Small intestine (tissue), 7 donors: ENCODE measurements around the gene CCR5. TPM values are rescaled to one million over a fixed set of nuclear protein-coding genes. Genes with fewer than 3 reads are reported as not detected.
A peak's percentile ranks its signal among the peaks of the same experiment; 100 is the strongest.

Experiments
- DNase-seq, 2 donors: peaks; one replicate each; pipeline versions ENCODE4 v3.0.0 to v3.0.0-alpha.2; 2013
- FAIRE-seq: peaks from 2 replicates; lab custom pipeline; 2012; peaks lifted over from hg19 to GRCh38; lab: Jason Lieb, UNC
- H3K27ac ChIP-seq, 3 donors: one replicate each; pipeline ENCODE4 v1.5.1; 2013; ENCODE audit warnings: low read length in 2 of 3, mild to moderate bottlenecking in 2 of 3, control low read depth in 1 of 3, inconsistent platforms in 1 of 3, low read depth in 1 of 3, moderate library complexity in 1 of 3
- H3K27me3 ChIP-seq, 3 donors: one replicate each; pipeline ENCODE4 v1.6.1; 2013; ENCODE audit warnings: low read length in 3 of 3, inconsistent platforms in 1 of 3; ENCODE audit not compliant: control insufficient read depth in 3 of 3, insufficient read depth in 3 of 3
- H3K36me3 ChIP-seq, 3 donors: one replicate each; pipeline ENCODE4 v1.6.1; 2013; ENCODE audit warnings: low read length in 3 of 3, inconsistent platforms in 1 of 3, low read depth in 1 of 3, mild to moderate bottlenecking in 1 of 3, moderate library complexity in 1 of 3; ENCODE audit not compliant: control insufficient read depth in 3 of 3, insufficient read depth in 2 of 3
- H3K4me1 ChIP-seq, 3 donors: one replicate each; pipeline ENCODE4 v1.6.1; 2013; ENCODE audit warnings: low read length in 2 of 3, inconsistent platforms in 1 of 3, low read depth in 1 of 3, mild to moderate bottlenecking in 1 of 3, moderate library complexity in 1 of 3; ENCODE audit not compliant: control insufficient read depth in 3 of 3, insufficient read depth in 2 of 3
- H3K4me3 ChIP-seq, 3 donors: one replicate each; pipeline ENCODE4 v1.5.1; 2013; ENCODE audit warnings: low read length in 3 of 3, control low read depth in 1 of 3, inconsistent platforms in 1 of 3, low read depth in 1 of 3, mild to moderate bottlenecking in 1 of 3, moderate library complexity in 1 of 3
- H3K9me3 ChIP-seq, 2 donors: one replicate each; pipeline ENCODE4 v1.6.1; 2013; ENCODE audit warnings: low read depth in 1 of 2, low read length in 1 of 2; ENCODE audit not compliant: control insufficient read depth in 2 of 2, insufficient read depth in 1 of 2
- WGBS, 3 donors: extraction: QIAGEN DNeasy Blood & Tissue Kit; methylation state at CpG; one replicate each; pipeline ENCODE4 v1.1.7; 2013; 5-methylcytosine and 5-hydroxymethylcytosine counted together
- polyA plus RNA-seq, 4 donors: library from polyadenylated mRNA; stranded (reverse) in 3 of 4; unstranded in 1 of 4; fragments of 200-250 nt in 3 of 4; fragments of 120-200 nt in 1 of 4; gene quantifications; one replicate each; pipeline versions ENCODE4 v1.2.1 to v1.2.3, GENCODE V29; 2013
- donor health status: healthy with polysubstance abuse.
- donor health status: control.
- donor health status: control.
- donor health status: Bipolar disorder and iron deficiency.
- donor health status: healthy.

CCR5 gene
- polyA plus RNA-seq, 4 donors = 0.81 to 1.5 (median 0.92) TPM

DNA sequence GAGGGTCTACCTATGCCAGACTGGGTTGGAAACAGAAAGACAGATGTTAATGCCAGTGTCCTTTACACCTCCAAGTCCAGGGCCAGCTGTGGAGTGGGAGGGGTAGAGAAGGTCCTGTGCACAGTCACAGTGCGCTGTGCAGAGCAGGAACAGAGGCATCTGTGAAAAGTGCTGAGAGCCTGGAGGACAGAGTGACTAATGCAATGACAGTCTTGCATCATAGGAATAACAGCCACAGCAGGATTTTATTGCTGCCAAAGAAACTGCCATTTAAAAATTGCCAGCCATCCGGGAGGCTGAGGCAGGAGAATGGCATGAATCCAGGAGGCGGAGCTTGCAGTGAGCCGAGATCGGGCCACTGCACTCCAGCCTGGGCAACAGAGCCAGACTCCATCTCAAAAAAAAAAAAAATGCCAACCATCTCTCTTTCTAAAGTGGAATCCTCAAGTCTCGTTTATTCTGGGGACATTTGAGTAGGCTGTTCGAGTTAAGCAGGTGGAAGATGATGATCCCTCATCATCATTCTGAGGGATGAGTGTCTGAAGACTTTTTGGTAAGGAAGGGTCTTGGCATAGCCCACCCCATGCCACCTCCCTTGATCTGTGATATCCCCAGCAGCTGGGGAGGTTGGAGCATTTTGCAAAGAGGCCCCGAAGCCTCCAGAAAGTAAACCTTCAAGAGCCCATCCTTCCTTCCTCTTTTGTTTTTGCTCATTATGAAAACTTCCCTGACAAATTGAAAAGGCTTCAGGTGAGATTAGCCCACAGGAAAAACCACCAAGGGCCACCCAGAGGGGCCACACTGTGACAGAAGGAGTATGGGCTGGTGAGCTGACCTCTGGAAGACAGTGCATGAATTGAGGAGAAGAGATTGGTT lies 9.1 kb upstream of the CCR5 start:
- Histone ChIP-seq H3K27me3 (peaks cover 0 to 4% (median 0%) of the 10 kb centered on the region in 3 donors), H3K4me1 (no peaks in the 10 kb centered on the region), H3K36me3 (no peaks in the 10 kb centered on the region), H3K4me3 (no peak overlapping the region), H3K9me3 (no peaks in the 10 kb centered on the region), H3K27ac (no peak overlapping the region)
- 55 to 63% (median 57%) methylated on average over 8 of the region's 8 CpGs for WGBS, 3 donors
- peak in 1 of 2 donors; percentile 24 for DNase-seq
- FAIRE-seq = no peak

DNA sequence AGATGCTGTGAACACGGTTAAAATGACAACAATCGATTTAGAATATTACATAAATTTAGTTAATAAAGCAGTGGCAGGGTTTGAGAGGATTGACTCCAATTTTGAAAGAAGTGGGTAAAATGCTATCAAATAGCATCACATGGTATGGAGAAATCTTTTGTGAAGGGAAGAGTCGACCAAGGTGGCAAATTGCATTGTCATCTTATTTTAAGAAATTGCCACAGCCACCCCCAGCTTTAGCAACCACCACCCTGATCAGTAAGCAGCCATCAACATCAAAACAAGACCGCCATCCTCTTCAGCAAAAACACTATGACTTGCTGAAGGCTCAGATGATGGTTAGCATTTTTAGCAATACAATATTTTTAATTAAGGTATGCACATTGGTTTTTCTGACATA lies 5.7 kb upstream of the CCR5 start:
- Histone ChIP-seq H3K9me3 (no peaks in the 10 kb centered on the region), H3K27ac (no peak overlapping the region), H3K36me3 (no peaks in the 10 kb centered on the region), H3K27me3 (no peaks in the 10 kb centered on the region), H3K4me3 (no peak overlapping the region), H3K4me1 (peaks cover 0 to 10% (median 0%) of the 10 kb centered on the region in 3 donors)
- no peak for DNase-seq
- 82 to 93% (median 89%) methylated on average over 4 of the region's 4 CpGs for WGBS, 3 donors
- FAIRE-seq = no peak

DNA sequence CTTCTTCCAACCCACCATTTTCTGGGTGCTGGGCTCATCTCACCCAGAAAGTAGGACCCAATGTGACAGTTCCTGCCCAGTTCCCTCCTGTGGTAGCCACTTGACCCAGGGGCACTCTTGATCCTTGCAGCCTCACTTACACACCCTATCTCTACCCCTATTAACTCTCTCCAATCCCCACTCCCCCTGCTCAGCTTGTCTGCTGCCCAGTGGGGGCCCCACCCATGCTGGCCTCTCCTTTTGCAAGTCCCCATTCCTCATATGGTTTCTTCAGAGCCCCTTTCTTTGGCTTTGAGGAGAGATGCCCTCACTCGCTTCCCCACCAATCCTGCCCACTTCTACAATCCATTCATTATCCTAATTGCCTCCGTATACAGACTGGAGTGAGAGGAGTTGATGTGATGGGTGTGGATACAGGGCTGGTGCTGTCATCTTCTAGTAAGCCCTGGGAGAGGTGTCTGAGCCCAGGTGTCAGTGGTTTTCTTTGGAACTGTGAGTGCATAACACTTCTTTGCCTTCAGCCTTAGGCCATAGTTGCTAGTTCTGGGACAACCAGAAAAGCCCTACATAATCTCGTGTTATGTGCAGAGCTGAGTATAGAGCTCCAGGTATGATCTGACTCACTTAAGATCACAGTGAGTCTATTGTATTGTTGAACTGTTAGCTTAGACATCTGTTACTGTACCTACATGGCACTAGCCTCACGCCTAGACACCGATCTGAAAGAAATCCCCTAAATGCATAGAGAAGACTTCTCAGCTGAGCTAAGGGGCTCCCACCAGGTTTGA lies 4.8 kb upstream of the CCR5 start:
- no peaks in the 10 kb centered on the region for H3K27me3 ChIP-seq
- no peak overlapping the region for H3K4me3 ChIP-seq
- 93 to 95% (median 94%) methylated on average over 5 of the region's 5 CpGs for WGBS, 3 donors
- H3K27ac ChIP-seq = no peak overlapping the region
- FAIRE-seq = no peak
- H3K36me3 ChIP-seq = no peaks in the 10 kb centered on the region
- no peaks in the 10 kb centered on the region for H3K9me3 ChIP-seq
- no peak for DNase-seq
- H3K4me1 ChIP-seq = peaks cover 0 to 10% (median 0%) of the 10 kb centered on the region in 3 donors

- no peaks in the 10 kb centered on the region for H3K36me3 ChIP-seq
- H3K27me3 ChIP-seq = no peaks in the 10 kb centered on the region
- no peaks in the 10 kb centered on the region for H3K9me3 ChIP-seq
- WGBS, 3 donors = 61 to 69% (median 67%) methylated on average over 5 of the region's 5 CpGs
- H3K4me3 ChIP-seq = no peak overlapping the region
- peak overlapping the region in 1 of 3 donors; percentile 49 for H3K27ac ChIP-seq
- H3K4me1 ChIP-seq = peaks cover 0 to 10% (median 0%) of the 10 kb centered on the region in 3 donors
- FAIRE-seq (no peak), DNase-seq (peak in 1 of 2 donors; percentile 58)
Observed at GRCh38 chr3:46367811-46368210, 2.9 kb upstream of the CCR5 start.

DNA sequence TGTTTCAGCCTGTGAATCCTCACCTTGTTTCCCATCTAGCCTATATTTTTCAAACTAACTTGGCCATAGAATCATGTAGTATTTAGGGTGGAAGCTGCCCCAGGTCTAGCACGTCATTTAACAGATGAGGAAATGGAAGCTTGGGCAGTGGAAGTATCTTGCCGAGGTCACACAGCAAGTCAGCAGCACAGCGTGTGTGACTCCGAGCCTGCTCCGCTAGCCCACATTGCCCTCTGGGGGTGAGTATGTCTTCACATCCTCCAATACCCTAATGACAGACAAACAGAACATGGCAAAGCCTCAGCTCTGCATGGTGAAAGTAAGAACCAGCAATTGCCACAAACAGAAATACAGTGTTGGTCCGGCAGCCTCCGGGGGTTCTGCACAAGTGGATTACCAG lies 2.2 kb upstream of the CCR5 start:
- 64 to 71% (median 71%) methylated on average over 7 of the region's 7 CpGs for WGBS, 3 donors
- H3K4me1 ChIP-seq = peaks cover 0 to 10% (median 0%) of the 10 kb centered on the region in 3 donors
- H3K4me3 ChIP-seq = no peak overlapping the region
- peak; percentile 31 to 66 for DNase-seq
- H3K27ac ChIP-seq = peak overlapping the region in 2 of 3 donors; percentile 49 to 60
- no peaks in the 10 kb centered on the region for H3K9me3 ChIP-seq
- no peaks in the 10 kb centered on the region for H3K36me3 ChIP-seq
- no peaks in the 10 kb centered on the region for H3K27me3 ChIP-seq
- FAIRE-seq = no peak

GRCh38 chr3:46369151-46369550 lies 1.6 kb upstream of the CCR5 start:
- Histone ChIP-seq H3K27ac (peak overlapping the region in 2 of 3 donors; percentile 58 to 88), H3K9me3 (no peaks in the 10 kb centered on the region), H3K27me3 (no peaks in the 10 kb centered on the region), H3K36me3 (no peaks in the 10 kb centered on the region), H3K4me1 (peaks cover 0 to 10% (median 0%) of the 10 kb centered on the region in 3 donors), H3K4me3 (no peak overlapping the region)
- 65 to 85% (median 74%) methylated on average over 4 of the region's 4 CpGs for WGBS, 3 donors
- DNase-seq (no peak), FAIRE-seq (no peak)

GRCh38 chr3:46369675-46370132 lies 1.0 kb upstream of the CCR5 start:
- no peak overlapping the region for H3K4me3 ChIP-seq
- peaks cover 0 to 10% (median 0%) of the 10 kb centered on the region in 3 donors for H3K4me1 ChIP-seq
- DNase-seq (no peak), FAIRE-seq (no peak)
- peak overlapping the region in 2 of 3 donors; percentile 58 to 88 for H3K27ac ChIP-seq
- no peaks in the 10 kb centered on the region for H3K36me3 ChIP-seq
- 48 to 71% (median 63%) methylated on average over 6 of the region's 6 CpGs for WGBS, 3 donors
- H3K27me3 ChIP-seq = peaks cover 0 to 3% (median 0%) of the 10 kb centered on the region in 3 donors
- no peaks in the 10 kb centered on the region for H3K9me3 ChIP-seq
